H9 (cell line): ENCODE results near the gene CELF4. TPM values are rescaled to one million over a fixed set of nuclear protein-coding genes. Genes with fewer than 3 reads are reported as not detected.

Experiments used
- DNase-seq: peaks from one replicate; pipeline ENCODE4 v3.0.0-alpha.2; 2017
- H2AFZ ChIP-seq: one replicate; pipeline ENCODE4 v1.6.1; 2013; ENCODE audit warnings: mild to moderate bottlenecking, low read length, control low read depth, moderate library complexity
- H2AK5ac ChIP-seq: 2 replicates; pipeline ENCODE4 v1.6.1; 2013; ENCODE audit warnings: low read length, control low read depth, mixed read lengths; ENCODE audit not compliant: insufficient read length
- H2BK120ac ChIP-seq: one replicate; pipeline ENCODE4 v1.6.1; 2013; ENCODE audit warnings: low read depth, mild to moderate bottlenecking, low read length, control low read depth, inconsistent platforms; ENCODE audit not compliant: poor library complexity, severe bottlenecking
- H2BK12ac ChIP-seq: 2 replicates; pipeline ENCODE4 v1.6.1; 2013; ENCODE audit warnings: low read length, control low read depth, mixed read lengths, low read depth; ENCODE audit not compliant: insufficient read length
- H2BK15ac ChIP-seq: 2 replicates; pipeline ENCODE4 v1.6.1; 2013; ENCODE audit warnings: low read depth, low read length, control low read depth
- H2BK20ac ChIP-seq: one replicate; pipeline ENCODE4 v1.6.1; 2013; ENCODE audit warnings: low read depth, mild to moderate bottlenecking, low read length, control low read depth, inconsistent platforms; ENCODE audit not compliant: poor library complexity, severe bottlenecking
- H2BK5ac ChIP-seq: 2 replicates; pipeline ENCODE4 v1.6.1; 2013; ENCODE audit warnings: low read length, control low read depth, mixed read lengths; ENCODE audit not compliant: insufficient read length
- H3K14ac ChIP-seq: 2 replicates; pipeline ENCODE4 v1.6.1; 2013; ENCODE audit warnings: low read length, control low read depth; ENCODE audit not compliant: insufficient read depth
- H3K18ac ChIP-seq: 2 replicates; pipeline ENCODE4 v1.6.1; 2013; ENCODE audit warnings: low read depth, mild to moderate bottlenecking, mixed read lengths, low read length, control low read depth; ENCODE audit not compliant: insufficient read length
- H3K23ac ChIP-seq: 2 replicates; pipeline ENCODE4 v1.6.1; 2013; ENCODE audit warnings: low read length, control low read depth, mixed read lengths, low read depth; ENCODE audit not compliant: insufficient read length
- H3K23me2 ChIP-seq: 2 replicates; pipeline ENCODE4 v1.6.1; 2013; ENCODE audit warnings: low read depth, mild to moderate bottlenecking, mixed read lengths, low read length, control low read depth; ENCODE audit not compliant: insufficient read length, poor library complexity, severe bottlenecking
- H3K27ac ChIP-seq: 2 replicates; pipeline ENCODE4 v1.5.1; 2013; ENCODE audit warnings: low read length, control low read depth, mixed read lengths, low read depth; ENCODE audit not compliant: insufficient read length
- H3K27me3 ChIP-seq: 2 replicates; pipeline ENCODE4 v1.6.1; 2013; ENCODE audit warnings: low read length, control low read depth, inconsistent platforms; ENCODE audit not compliant: insufficient read depth
- H3K4ac ChIP-seq: 2 replicates; pipeline ENCODE4 v1.6.1; 2013; ENCODE audit warnings: low read depth, mild to moderate bottlenecking, control low read depth, inconsistent platforms, low read length, moderate library complexity
- H3K4me1 ChIP-seq: 2 replicates; pipeline ENCODE4 v1.6.1; 2013; ENCODE audit warnings: low read length, control low read depth, inconsistent platforms; ENCODE audit not compliant: insufficient read depth
- H3K4me2 ChIP-seq: 2 replicates; pipeline ENCODE4 v1.6.1; 2013; ENCODE audit warnings: low read length, control low read depth, mixed read lengths; ENCODE audit not compliant: insufficient read length, insufficient read depth
- H3K56ac ChIP-seq: 2 replicates; pipeline ENCODE4 v1.6.1; 2013; ENCODE audit warnings: low read depth, mild to moderate bottlenecking, mixed read lengths, low read length, control low read depth; ENCODE audit not compliant: insufficient read length
- H3K79me1 ChIP-seq: 2 replicates; pipeline ENCODE4 v1.6.1; 2013; ENCODE audit warnings: low read depth, mild to moderate bottlenecking, moderate library complexity, low read length, control low read depth, inconsistent platforms; ENCODE audit not compliant: insufficient read depth, poor library complexity, severe bottlenecking
- H3K79me2 ChIP-seq: 2 replicates; pipeline ENCODE4 v1.6.1; 2013; ENCODE audit warnings: low read length, control low read depth, inconsistent platforms; ENCODE audit not compliant: insufficient read depth
- H3K9ac ChIP-seq: 2 replicates; pipeline ENCODE4 v1.6.1; 2013; ENCODE audit warnings: low read length, control low read depth, mixed read lengths; ENCODE audit not compliant: insufficient read length; ENCODE audit errors: extremely low read depth
- H3K9me3 ChIP-seq: one replicate; pipeline ENCODE4 v1.6.1; 2013; ENCODE audit warnings: low read depth, low read length, inconsistent platforms; ENCODE audit not compliant: control insufficient read depth
- H3T11ph ChIP-seq: one replicate; pipeline ENCODE4 v1.6.1; 2013; ENCODE audit warnings: mild to moderate bottlenecking, low read length, control low read depth, inconsistent platforms
- H4K20me1 ChIP-seq: one replicate; pipeline ENCODE4 v1.6.1; 2013; ENCODE audit not compliant: control insufficient read depth, insufficient read length, insufficient read depth
- H4K5ac ChIP-seq: 2 replicates; pipeline ENCODE4 v1.6.1; 2013; ENCODE audit warnings: low read depth, mild to moderate bottlenecking, mixed read lengths, low read length, control low read depth; ENCODE audit not compliant: insufficient read length
- H4K8ac ChIP-seq: replicated peaks from 2 replicates; pipeline ENCODE4 v1.6.1; 2013; ENCODE audit warnings: low read length, control low read depth, mixed read lengths, low read depth; ENCODE audit not compliant: insufficient read length
- H4K91ac ChIP-seq: 2 replicates; pipeline ENCODE4 v1.6.1; 2013; ENCODE audit warnings: low read depth, mild to moderate bottlenecking, moderate library complexity, mixed read lengths, low read length, control low read depth; ENCODE audit not compliant: insufficient read length
- H3K27ac Mint-ChIP-seq, 3 experiments: 2 replicates in 2 of 3; 3 replicates in 1 of 3; pipeline ENCODE4 v1.8.0; 2020 to 2021; ENCODE audit warnings: mixed read lengths in 3 of 3, mild to moderate bottlenecking in 1 of 3, moderate library complexity in 1 of 3
- H3K27me3 Mint-ChIP-seq: 2 replicates; pipeline ENCODE4 v1.8.0; 2021; ENCODE audit warnings: low read depth, mild to moderate bottlenecking, moderate library complexity, mixed read lengths
- H3K36me3 Mint-ChIP-seq, 3 experiments: 2 replicates in 2 of 3; 3 replicates in 1 of 3; pipeline ENCODE4 v1.8.0; 2020 to 2021; ENCODE audit warnings: low read depth in 3 of 3, mixed read lengths in 3 of 3; ENCODE audit not compliant: insufficient read depth in 1 of 3
- H3K4me1 Mint-ChIP-seq, 2 experiments: 2 replicates each; pipeline ENCODE4 v1.8.0; 2020; ENCODE audit warnings: mixed read lengths in 2 of 2
- H3K4me3 Mint-ChIP-seq, 2 experiments: 2 replicates in 1 of 2; 3 replicates in 1 of 2; pipeline ENCODE4 v1.8.0; 2020 to 2021; ENCODE audit warnings: mild to moderate bottlenecking in 2 of 2, mixed read lengths in 2 of 2, moderate library complexity in 1 of 2
- H3K9me3 Mint-ChIP-seq, 2 experiments: 2 replicates in 1 of 2; 3 replicates in 1 of 2; pipeline ENCODE4 v1.8.0; 2020; ENCODE audit warnings: mild to moderate bottlenecking in 2 of 2, mixed read lengths in 2 of 2, moderate library complexity in 1 of 2
- CTCF ChIP-seq: fragments of 200-600 bp; sonication (generic); conservative IDR thresholded peaks from 3 replicates; pipeline ENCODE4 v1.8.0; 2021; ENCODE audit warnings: antibody characterized with exemption, mild to moderate bottlenecking
- WGBS: extraction: QIAGEN DNeasy Blood & Tissue Kit; methylation state at CpG from one replicate; pipeline ENCODE4 v1.1.7; 2013; ENCODE audit warnings: missing lambda C conversion rate, low lambda C conversion rate, mixed read lengths; ENCODE audit not compliant: insufficient read length; ENCODE audit errors: extremely low coverage; 5-methylcytosine and 5-hydroxymethylcytosine counted together
- total RNA-seq: library from RNA; stranded (reverse); gene quantifications from 2 replicates; pipeline ENCODE4 v1.2.1, GENCODE V29; 2021

The CELF4 gene
- total RNA-seq, 1 experiment from 2014 or later: 1.1 TPM

- no peaks in the 10 kb centered on the region for H3K27me3 ChIP-seq
- TF ChIP-seq CTCF: no peak
- H2BK20ac ChIP-seq: no peak overlapping the region
- no peaks in the 10 kb centered on the region for H3K36me3 Mint-ChIP-seq
- no peaks in the 10 kb centered on the region for H3K79me2 ChIP-seq
- H3K4me1 ChIP-seq: no peaks in the 10 kb centered on the region
- no peak for DNase-seq
- no peak overlapping the region for H3K9ac ChIP-seq
- no peak overlapping the region for H4K91ac ChIP-seq
- no peak overlapping the region for H2AK5ac ChIP-seq
- H3K23ac ChIP-seq: no peak overlapping the region
- H2BK15ac ChIP-seq: no peak overlapping the region
- H3K18ac ChIP-seq: no peak overlapping the region
- no peaks in the 10 kb centered on the region for H3K23me2 ChIP-seq
- no CpG with 5 or more reads among the region's 9 CpGs for WGBS
- no peak overlapping the region for H3K56ac ChIP-seq
- H2AFZ ChIP-seq: no peak overlapping the region
- H4K5ac ChIP-seq: no peak overlapping the region
- no peaks in the 10 kb centered on the region for H3K9me3 Mint-ChIP-seq
- peaks cover 19 to 21% of the 10 kb centered on the region in 2 experiments for H3K4me1 Mint-ChIP-seq
- H3K4me3 Mint-ChIP-seq: no peak overlapping the region
- H4K8ac ChIP-seq: no peak overlapping the region
- H3K79me1 ChIP-seq: no peaks in the 10 kb centered on the region
- no peak overlapping the region for H3T11ph ChIP-seq
- H3K4ac ChIP-seq: no peak overlapping the region
- no peaks in the 10 kb centered on the region for H4K20me1 ChIP-seq
- no peak overlapping the region for H3K27ac Mint-ChIP-seq
- H3K27ac ChIP-seq: no peak overlapping the region
- H3K4me2 ChIP-seq: no peak overlapping the region
- H3K14ac ChIP-seq: no peak overlapping the region
- H3K27me3 Mint-ChIP-seq: peaks cover 49% of the 10 kb centered on the region
- H2BK5ac ChIP-seq: no peak overlapping the region
- H2BK120ac ChIP-seq: no peak overlapping the region
- H2BK12ac ChIP-seq: no peak overlapping the region
- H3K9me3 ChIP-seq: no peaks in the 10 kb centered on the region
These were observed 214.5 kb downstream of the CELF4 start for GRCh38 chr18:37351110-37351509.
